Adrenal gland (tissue), 5 donors: ENCODE results near the gene PLAC8L1.

Experiments used
- POLR2A ChIP-seq, 2 donors: fragments of 450-650 bp; IDR thresholded peaks; one replicate each; pipeline ENCODE4 v1.6.1; 2017; ENCODE audit warnings: antibody characterized with exemption in 2 of 2, mild to moderate bottlenecking in 2 of 2, moderate library complexity in 1 of 2
- TF ChIP-seq, protein P1 (sequence below), 6 experiments: fragments of 450-650 bp in 4 of 6; fragments of 200-600 bp in 2 of 6; sonication (generic) in 1 of 6; IDR thresholded peaks; 1 replicate in 5 of 6; 2 replicates in 1 of 6; pipeline versions ENCODE4 v1.5.1 to v1.8.0; 2016 to 2021; ENCODE audit warnings: antibody characterized with exemption in 6 of 6, mild to moderate bottlenecking in 2 of 6, moderate library complexity in 1 of 6
- donor health status: DM: no; HTN: no; CAD: no.

DNA sequence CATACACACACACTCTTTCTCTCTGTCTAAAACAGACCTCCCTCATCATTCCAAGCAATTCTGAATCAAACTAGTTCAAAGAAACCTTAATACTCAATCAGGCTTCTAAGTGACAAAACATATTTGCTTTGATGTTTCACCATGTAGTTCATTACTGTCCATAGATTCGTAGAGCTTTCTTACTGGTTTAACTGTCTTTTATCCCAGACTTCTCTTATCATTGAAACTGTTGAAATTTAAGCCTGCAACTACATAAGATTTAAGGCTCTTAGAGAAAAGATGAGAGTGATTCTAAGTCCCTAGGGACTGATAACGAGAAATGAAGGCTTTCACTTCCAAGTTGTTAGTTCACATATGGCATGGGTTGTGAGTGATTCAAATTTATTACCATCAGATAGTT, 11.0 kb upstream of the PLAC8L1 start:
- TF ChIP-seq, protein P1, sequence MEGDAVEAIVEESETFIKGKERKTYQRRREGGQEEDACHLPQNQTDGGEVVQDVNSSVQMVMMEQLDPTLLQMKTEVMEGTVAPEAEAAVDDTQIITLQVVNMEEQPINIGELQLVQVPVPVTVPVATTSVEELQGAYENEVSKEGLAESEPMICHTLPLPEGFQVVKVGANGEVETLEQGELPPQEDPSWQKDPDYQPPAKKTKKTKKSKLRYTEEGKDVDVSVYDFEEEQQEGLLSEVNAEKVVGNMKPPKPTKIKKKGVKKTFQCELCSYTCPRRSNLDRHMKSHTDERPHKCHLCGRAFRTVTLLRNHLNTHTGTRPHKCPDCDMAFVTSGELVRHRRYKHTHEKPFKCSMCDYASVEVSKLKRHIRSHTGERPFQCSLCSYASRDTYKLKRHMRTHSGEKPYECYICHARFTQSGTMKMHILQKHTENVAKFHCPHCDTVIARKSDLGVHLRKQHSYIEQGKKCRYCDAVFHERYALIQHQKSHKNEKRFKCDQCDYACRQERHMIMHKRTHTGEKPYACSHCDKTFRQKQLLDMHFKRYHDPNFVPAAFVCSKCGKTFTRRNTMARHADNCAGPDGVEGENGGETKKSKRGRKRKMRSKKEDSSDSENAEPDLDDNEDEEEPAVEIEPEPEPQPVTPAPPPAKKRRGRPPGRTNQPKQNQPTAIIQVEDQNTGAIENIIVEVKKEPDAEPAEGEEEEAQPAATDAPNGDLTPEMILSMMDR (IDR thresholded peaks at IDR 0.05), result no peak
- TF ChIP-seq POLR2A (IDR thresholded peaks at IDR 0.05), result no peak
